ENCODE measurements around the gene TRIOBP. TPM values are rescaled to one million over a fixed set of nuclear protein-coding genes. Genes with fewer than 3 reads are reported as not detected.

The TRIOBP gene
- total RNA-seq, 1 donor from 2014 or later, result 37.2 TPM

DNA sequence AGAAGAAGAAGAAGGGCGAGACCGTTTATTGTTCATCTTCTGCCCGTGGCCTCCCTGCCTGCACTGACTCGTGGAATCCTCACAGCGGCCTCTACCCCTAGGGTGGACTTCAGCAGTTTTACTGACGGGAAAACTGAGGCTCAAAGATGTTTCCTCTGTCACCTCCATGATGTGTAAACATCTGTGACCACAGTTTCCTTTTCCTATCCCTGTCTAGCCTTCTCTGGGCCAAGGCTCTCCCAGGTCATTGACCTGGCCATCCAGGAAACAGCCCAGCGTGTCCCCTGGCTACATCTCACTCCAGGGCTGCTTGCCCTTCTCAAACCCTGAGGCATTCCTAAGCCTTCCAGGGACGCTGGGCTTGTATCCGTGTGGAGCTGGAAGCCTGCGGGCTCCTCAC lies 61.8 kb downstream of the TRIOBP start:
- Mint-ChIP-seq H3K27me3 (ENCODE audit: low read depth) (no peaks in the 10 kb centered on the region), H3K9me3 (no peaks in the 10 kb centered on the region), H3K4me1 (ENCODE audit: low read depth) (peaks cover 4% of the 10 kb centered on the region), H3K36me3 (ENCODE audit: low read depth) (peaks cover 37% of the 10 kb centered on the region), H3K27ac (no peak overlapping the region), H3K4me3 (ENCODE audit: low read depth) (no peak overlapping the region)
- no peak for DNase-seq (ENCODE audit: low spot score)
- intact Hi-C loops (cut with micrococcal nuclease), result no loop called here

DNA sequence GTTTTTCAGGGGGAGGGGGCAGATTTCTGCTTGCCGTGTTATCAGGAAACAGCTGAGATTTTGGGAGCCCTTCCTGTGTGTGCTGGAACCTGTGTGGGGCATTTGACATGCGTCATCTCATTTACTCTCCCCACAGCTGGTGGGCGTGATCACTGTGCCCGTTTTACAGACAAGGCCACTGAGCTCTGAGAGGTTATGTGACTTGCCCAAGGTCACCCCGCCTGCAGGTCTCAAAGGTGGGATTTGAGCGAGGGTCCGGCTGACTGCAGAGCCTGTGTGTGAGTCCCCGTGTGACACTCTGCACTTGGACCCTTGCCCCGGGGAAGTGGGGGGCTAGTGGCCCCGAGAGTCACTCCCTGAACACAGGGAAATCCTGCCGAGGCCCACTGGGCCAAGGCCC lies 62.4 kb downstream of the TRIOBP start:
- no peak overlapping the region for H3K27ac Mint-ChIP-seq
- peaks cover 4% of the 10 kb centered on the region for H3K4me1 Mint-ChIP-seq (ENCODE audit: low read depth)
- peaks cover 43% of the 10 kb centered on the region for H3K36me3 Mint-ChIP-seq (ENCODE audit: low read depth)
- no peak overlapping the region for H3K4me3 Mint-ChIP-seq (ENCODE audit: low read depth)
- H3K27me3 Mint-ChIP-seq (ENCODE audit: low read depth), result no peaks in the 10 kb centered on the region
- H3K9me3 Mint-ChIP-seq, result no peaks in the 10 kb centered on the region
- intact Hi-C loops (cut with micrococcal nuclease), result no loop called here
- no peak for DNase-seq (ENCODE audit: low spot score)

GRCh38 chr22:37760152-37760551 lies 63.3 kb downstream of the TRIOBP start:
- no peak overlapping the region for H3K27ac Mint-ChIP-seq
- peaks cover 39% of the 10 kb centered on the region for H3K36me3 Mint-ChIP-seq (ENCODE audit: low read depth)
- peaks cover 4% of the 10 kb centered on the region for H3K4me1 Mint-ChIP-seq (ENCODE audit: low read depth)
- H3K27me3 Mint-ChIP-seq (ENCODE audit: low read depth), result no peaks in the 10 kb centered on the region
- intact Hi-C loops (cut with micrococcal nuclease), result no loop called here
- H3K4me3 Mint-ChIP-seq (ENCODE audit: low read depth), result no peak overlapping the region
- no peaks in the 10 kb centered on the region for H3K9me3 Mint-ChIP-seq
- DNase-seq (ENCODE audit: low spot score), result no peak

DNA sequence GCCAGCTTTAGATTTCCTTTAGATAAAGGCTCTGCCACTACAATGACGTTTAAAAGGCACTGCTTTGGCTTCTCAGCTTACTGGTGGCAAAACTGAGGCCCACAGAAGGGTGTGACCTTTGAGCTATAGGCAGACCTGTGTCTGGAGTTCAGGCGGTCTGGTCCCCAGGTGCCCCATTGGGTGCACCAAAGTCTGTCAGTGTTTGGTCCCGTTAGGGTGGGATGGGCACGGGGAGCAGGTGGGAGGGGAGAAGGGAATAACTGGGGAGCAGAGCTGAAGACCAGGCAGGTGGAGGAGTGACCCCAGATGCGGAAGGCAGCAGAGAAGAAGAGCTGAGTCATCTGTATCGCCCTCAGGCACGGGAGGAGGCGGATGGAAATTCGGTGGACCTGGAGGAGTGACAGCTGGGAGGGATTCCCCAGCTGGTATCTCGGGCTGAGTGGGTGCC lies 65.6 kb downstream of the TRIOBP start:
- DNase-seq (ENCODE audit: low spot score), result no peak
- H3K27me3 Mint-ChIP-seq (ENCODE audit: low read depth), result no peaks in the 10 kb centered on the region
- intact Hi-C loops (cut with micrococcal nuclease), result no loop called here
- no peaks in the 10 kb centered on the region for H3K9me3 Mint-ChIP-seq
- peak overlapping the region; percentile 60 for H3K27ac Mint-ChIP-seq
- peaks cover 33% of the 10 kb centered on the region for H3K36me3 Mint-ChIP-seq (ENCODE audit: low read depth)
- peaks cover 4% of the 10 kb centered on the region for H3K4me1 Mint-ChIP-seq (ENCODE audit: low read depth)
- no peak overlapping the region for H3K4me3 Mint-ChIP-seq (ENCODE audit: low read depth)

DNA sequence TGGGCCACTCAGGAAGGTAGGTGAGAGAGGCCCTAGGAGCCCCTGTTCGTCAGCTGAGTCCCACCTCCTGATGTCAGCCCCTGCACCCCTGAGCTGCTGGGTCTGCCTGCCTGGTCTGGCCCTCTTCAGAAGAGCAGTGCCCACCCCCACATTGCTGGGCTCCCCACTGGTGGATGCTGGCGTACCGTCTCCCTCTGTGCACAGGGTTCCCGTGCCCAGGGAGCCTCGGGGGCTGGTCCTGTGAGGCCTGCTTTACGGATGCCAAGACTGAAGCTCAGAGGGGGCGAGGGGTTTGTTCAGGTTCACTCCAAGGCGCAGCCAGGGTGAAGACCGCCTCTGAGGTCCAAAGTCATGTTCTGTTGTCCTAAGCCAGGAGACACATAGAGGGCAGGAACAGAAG lies 66.2 kb downstream of the TRIOBP start:
- H3K36me3 Mint-ChIP-seq (ENCODE audit: low read depth), result peaks cover 33% of the 10 kb centered on the region
- intact Hi-C loops (cut with micrococcal nuclease), result no loop called here
- H3K9me3 Mint-ChIP-seq, result no peaks in the 10 kb centered on the region
- no peak overlapping the region for H3K4me3 Mint-ChIP-seq (ENCODE audit: low read depth)
- H3K27me3 Mint-ChIP-seq (ENCODE audit: low read depth), result no peaks in the 10 kb centered on the region
- H3K4me1 Mint-ChIP-seq (ENCODE audit: low read depth), result peaks cover 4% of the 10 kb centered on the region
- DNase-seq (ENCODE audit: low spot score), result no peak
- no peak overlapping the region for H3K27ac Mint-ChIP-seq

- Mint-ChIP-seq H3K4me1 (ENCODE audit: low read depth) (peaks cover 4% of the 10 kb centered on the region), H3K27ac (no peak overlapping the region), H3K36me3 (ENCODE audit: low read depth) (peaks cover 26% of the 10 kb centered on the region), H3K4me3 (ENCODE audit: low read depth) (no peak overlapping the region), H3K9me3 (no peaks in the 10 kb centered on the region), H3K27me3 (ENCODE audit: low read depth) (no peaks in the 10 kb centered on the region)
- intact Hi-C loops (cut with micrococcal nuclease), result no loop called here
- no peak for DNase-seq (ENCODE audit: low spot score)
Measured at GRCh38 chr22:37763652-37764051, 66.8 kb downstream of the TRIOBP start.

GRCh38 chr22:37764622-37765021 lies 67.8 kb downstream of the TRIOBP start:
- H3K4me3 Mint-ChIP-seq (ENCODE audit: low read depth), result no peak overlapping the region
- DNase-seq (ENCODE audit: low spot score), result no peak
- no peaks in the 10 kb centered on the region for H3K9me3 Mint-ChIP-seq
- H3K27me3 Mint-ChIP-seq (ENCODE audit: low read depth), result no peaks in the 10 kb centered on the region
- peaks cover 22% of the 10 kb centered on the region for H3K36me3 Mint-ChIP-seq (ENCODE audit: low read depth)
- peaks cover 4% of the 10 kb centered on the region for H3K4me1 Mint-ChIP-seq (ENCODE audit: low read depth)
- no peak overlapping the region for H3K27ac Mint-ChIP-seq
- intact Hi-C loops (cut with micrococcal nuclease), result no loop called here

GRCh38 chr22:37765498-37765897 lies 68.7 kb downstream of the TRIOBP start:
- no peaks in the 10 kb centered on the region for H3K27me3 Mint-ChIP-seq (ENCODE audit: low read depth)
- no peak overlapping the region for H3K27ac Mint-ChIP-seq
- H3K4me1 Mint-ChIP-seq (ENCODE audit: low read depth), result peaks cover 4% of the 10 kb centered on the region
- intact Hi-C loops (cut with micrococcal nuclease), result no loop called here
- peaks cover 16% of the 10 kb centered on the region for H3K36me3 Mint-ChIP-seq (ENCODE audit: low read depth)
- no peak for DNase-seq (ENCODE audit: low spot score)
- H3K4me3 Mint-ChIP-seq (ENCODE audit: low read depth), result no peak overlapping the region
- H3K9me3 Mint-ChIP-seq, result no peaks in the 10 kb centered on the region

GRCh38 chr22:37765953-37766576 lies 69.2 kb downstream of the TRIOBP start:
- Mint-ChIP-seq H3K36me3 (ENCODE audit: low read depth) (peaks cover 14% of the 10 kb centered on the region), H3K4me3 (ENCODE audit: low read depth) (no peak overlapping the region), H3K27ac (no peak overlapping the region), H3K4me1 (ENCODE audit: low read depth) (peaks cover 4% of the 10 kb centered on the region), H3K9me3 (no peaks in the 10 kb centered on the region), H3K27me3 (ENCODE audit: low read depth) (no peaks in the 10 kb centered on the region)
- DNase-seq (ENCODE audit: low spot score), result no peak
- intact Hi-C loops (cut with micrococcal nuclease), result no loop called here

DNA sequence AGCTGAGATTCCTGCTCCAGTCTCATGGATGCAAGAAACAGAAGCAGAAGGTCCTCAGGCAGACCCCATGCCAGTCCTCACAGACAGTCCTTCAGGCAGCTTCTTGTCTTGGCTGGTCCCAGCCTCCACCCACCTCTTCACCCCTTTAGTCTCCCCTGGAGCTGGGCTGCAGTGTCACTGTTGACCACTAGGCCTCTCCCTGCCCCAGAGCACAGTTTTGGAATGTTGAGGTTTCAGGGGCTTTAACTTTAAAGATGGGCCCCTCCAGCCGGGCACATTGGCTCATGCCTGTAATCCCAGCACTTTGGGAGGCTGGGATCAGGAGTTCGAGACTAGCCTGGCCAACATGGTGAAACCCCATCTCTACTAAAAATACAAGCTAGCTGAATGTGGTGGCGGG lies 71.4 kb downstream of the TRIOBP start:
- intact Hi-C loops (cut with micrococcal nuclease), result no loop called here
- Mint-ChIP-seq H3K9me3 (no peaks in the 10 kb centered on the region), H3K36me3 (ENCODE audit: low read depth) (peaks cover 15% of the 10 kb centered on the region), H3K4me1 (ENCODE audit: low read depth) (no peaks in the 10 kb centered on the region), H3K27ac (no peak overlapping the region), H3K4me3 (ENCODE audit: low read depth) (no peak overlapping the region), H3K27me3 (ENCODE audit: low read depth) (no peaks in the 10 kb centered on the region)
- no peak for DNase-seq (ENCODE audit: low spot score)

DNA sequence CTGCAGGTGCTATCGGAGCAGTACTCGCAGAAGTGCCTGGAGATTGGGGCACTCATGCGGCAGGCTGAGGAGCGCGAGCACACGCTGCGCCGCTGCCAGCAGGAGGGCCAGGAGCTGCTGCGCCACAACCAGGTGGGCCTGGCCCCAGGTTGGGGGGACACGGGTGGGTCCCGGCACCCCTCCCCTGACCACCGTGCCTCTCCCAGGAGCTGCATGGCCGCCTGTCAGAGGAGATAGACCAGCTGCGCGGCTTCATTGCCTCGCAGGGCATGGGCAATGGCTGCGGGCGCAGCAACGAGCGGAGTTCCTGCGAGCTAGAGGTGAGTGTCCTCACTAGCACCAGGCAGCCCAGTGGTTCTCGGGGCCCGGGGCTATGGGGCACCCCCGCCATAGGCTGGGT lies 72.2 kb downstream of the TRIOBP start:
- no peak overlapping the region for H3K4me3 Mint-ChIP-seq (ENCODE audit: low read depth)
- H3K27ac Mint-ChIP-seq, result no peak overlapping the region
- DNase-seq (ENCODE audit: low spot score), result no peak
- H3K36me3 Mint-ChIP-seq (ENCODE audit: low read depth), result peaks cover 15% of the 10 kb centered on the region
- intact Hi-C loops (cut with micrococcal nuclease), result no loop called here
- H3K9me3 Mint-ChIP-seq, result no peaks in the 10 kb centered on the region
- no peaks in the 10 kb centered on the region for H3K27me3 Mint-ChIP-seq (ENCODE audit: low read depth)
- no peaks in the 10 kb centered on the region for H3K4me1 Mint-ChIP-seq (ENCODE audit: low read depth)

- Mint-ChIP-seq H3K27ac (no peak overlapping the region), H3K36me3 (ENCODE audit: low read depth) (peaks cover 9% of the 10 kb centered on the region), H3K4me1 (ENCODE audit: low read depth) (no peaks in the 10 kb centered on the region), H3K27me3 (ENCODE audit: low read depth) (no peaks in the 10 kb centered on the region), H3K4me3 (ENCODE audit: low read depth) (no peak overlapping the region), H3K9me3 (no peaks in the 10 kb centered on the region)
- no peak for DNase-seq (ENCODE audit: low spot score)
- intact Hi-C loops (cut with micrococcal nuclease), result no loop called here
Measured at GRCh38 chr22:37771081-37771480, 74.2 kb downstream of the TRIOBP start.

- peaks cover 9% of the 10 kb centered on the region for H3K36me3 Mint-ChIP-seq (ENCODE audit: low read depth)
- H3K4me3 Mint-ChIP-seq (ENCODE audit: low read depth), result no peak overlapping the region
- H3K4me1 Mint-ChIP-seq (ENCODE audit: low read depth), result no peaks in the 10 kb centered on the region
- no peaks in the 10 kb centered on the region for H3K27me3 Mint-ChIP-seq (ENCODE audit: low read depth)
- no peaks in the 10 kb centered on the region for H3K9me3 Mint-ChIP-seq
- no peak for DNase-seq (ENCODE audit: low spot score)
- H3K27ac Mint-ChIP-seq, result no peak overlapping the region
- intact Hi-C loops (cut with micrococcal nuclease), result no loop called here
Measured at GRCh38 chr22:37771702-37772427, 75.0 kb downstream of the TRIOBP start.
